HepG2 (cell line): ENCODE data around the gene HSPA1L. TPM values are rescaled to one million over a fixed set of nuclear protein-coding genes. Genes with fewer than 3 reads are reported as not detected.

ENCODE experiments used
- ATF4 ChIP-seq, 2 experiments: fragments of 450-650 bp in 1 of 2; sonication (generic) in 1 of 2; formaldehyde crosslinking; IDR thresholded peaks; 2 replicates each; pipeline versions ENCODE4 v1.5.0 to v1.8.0; 2020 to 2022; ENCODE audit warnings: mild to moderate bottlenecking in 1 of 2, missing genetic modification reagents in 1 of 2
- ATF6 ChIP-seq: sonication (generic); formaldehyde crosslinking; conservative IDR thresholded peaks from 2 replicates; pipeline ENCODE4 v1.4.0; 2020; ENCODE audit warnings: missing genetic modification reagents
- DPF2 ChIP-seq: sonication (generic); formaldehyde crosslinking; IDR thresholded peaks from 2 replicates; pipeline ENCODE4 v1.4.0; 2020; ENCODE audit warnings: mild to moderate bottlenecking, low read depth, missing genetic modification reagents, borderline replicate concordance
- HMG20A ChIP-seq: IDR thresholded peaks from 2 replicates; pipeline ENCODE4 v1.6.1; 2016; ENCODE audit warnings: borderline replicate concordance
- KLF16 ChIP-seq, 2 experiments: sonication (generic) in 1 of 2; formaldehyde crosslinking in 1 of 2; IDR thresholded peaks; 2 replicates each; pipeline versions ENCODE4 v1.6.1 to v1.8.0; 2016 to 2023; ENCODE audit warnings: missing genetic modification reagents in 2 of 2, missing compliant biosample characterization in 1 of 2
- NR2F2 ChIP-seq: IDR thresholded peaks from 2 replicates; pipeline ENCODE4 v1.6.1; 2012; ENCODE audit warnings: low read depth, inconsistent platforms, borderline replicate concordance
- NR2F6 ChIP-seq, 2 experiments: IDR thresholded peaks; 2 replicates each; pipeline ENCODE4 v1.6.1; 2016; ENCODE audit warnings: antibody characterized with exemption in 1 of 2, mild to moderate bottlenecking in 1 of 2
- PBX2 ChIP-seq: IDR thresholded peaks from 2 replicates; pipeline ENCODE4 v1.6.1; 2016; ENCODE audit warnings: control low read depth
- PHF20 ChIP-seq: sonication (generic); formaldehyde crosslinking; IDR thresholded peaks from 2 replicates; pipeline ENCODE4 v1.5.0; 2020; ENCODE audit warnings: mild to moderate bottlenecking, missing genetic modification reagents
- TEAD2 ChIP-seq: sonication (generic); formaldehyde crosslinking; IDR thresholded peaks from 2 replicates; pipeline ENCODE4 v1.9.0; 2021; ENCODE audit warnings: missing genetic modification reagents
- ZBTB7A ChIP-seq: sonication (generic); formaldehyde crosslinking; IDR thresholded peaks from 2 replicates; pipeline ENCODE4 v1.8.0; 2022; ENCODE audit warnings: mild to moderate bottlenecking, missing genetic modification reagents
- ZNF280B ChIP-seq: sonication (generic); formaldehyde crosslinking; IDR thresholded peaks from 2 replicates; pipeline ENCODE4 v1.5.0; 2020; ENCODE audit warnings: missing genetic modification reagents, mild to moderate bottlenecking, borderline replicate concordance
- ZNF414 ChIP-seq: sonication (generic); formaldehyde crosslinking; IDR thresholded peaks from 2 replicates; pipeline ENCODE4 v1.5.0; 2020; ENCODE audit warnings: missing genetic modification reagents
- ZNF451 ChIP-seq: sonication (generic); formaldehyde crosslinking; IDR thresholded peaks from 2 replicates; pipeline ENCODE4 v1.5.0; 2020; ENCODE audit warnings: mild to moderate bottlenecking, missing genetic modification reagents
- ZNF598 ChIP-seq: sonication (generic); formaldehyde crosslinking; IDR thresholded peaks from 2 replicates; pipeline ENCODE4 v1.5.1; 2020; ENCODE audit warnings: mild to moderate bottlenecking, missing genetic modification reagents, borderline replicate concordance
- ZNF766 ChIP-seq: sonication (generic); formaldehyde crosslinking; IDR thresholded peaks from 2 replicates; pipeline ENCODE4 v1.5.0; 2020; ENCODE audit warnings: missing genetic modification reagents, borderline replicate concordance
- ZNF883 ChIP-seq: sonication (generic); formaldehyde crosslinking; IDR thresholded peaks from 2 replicates; pipeline ENCODE4 v1.5.1; 2020; ENCODE audit warnings: mild to moderate bottlenecking, missing genetic modification reagents; ENCODE audit errors: not compliant biosample characterization
- polyA plus RNA-seq, 8 experiments: library from polyadenylated mRNA; depleted of rRNA in 3 of 8; stranded (reverse) in 7 of 8; unstranded in 1 of 8; fragments of >200 nt; fragmentation: Illumina TruSeq in 4 of 8; extraction: Trizol in 4 of 8; gene quantifications; 2 replicates each; pipeline versions ENCODE4 v1.2.1 to v1.2.3, GENCODE V29; 2011 to 2016; ENCODE audit warnings: low read depth in 4 of 8, missing spikeins in 1 of 8, mixed read lengths in 1 of 8; ENCODE audit not compliant: insufficient read depth in 1 of 8
- total RNA-seq, 5 experiments: library from RNA; depleted of rRNA; stranded (reverse); fragments of >200 nt; fragmentation: Illumina TruSeq; extraction: Trizol; gene quantifications; 2 replicates each; pipeline ENCODE4 v1.2.3, GENCODE V29; 2016; ENCODE audit warnings: low read depth in 1 of 5
- TF ChIP-seq, protein P1 (sequence below): IDR thresholded peaks from 2 replicates; pipeline ENCODE4 v1.6.1; 2012; ENCODE audit warnings: inconsistent platforms
- TF ChIP-seq, protein P2 (sequence below): sonication (generic); formaldehyde crosslinking; IDR thresholded peaks from 2 replicates; pipeline ENCODE4 v1.4.0; 2020; ENCODE audit warnings: mild to moderate bottlenecking, low read depth, missing genetic modification reagents
- TF ChIP-seq, protein P3 (sequence below): sonication (generic); formaldehyde crosslinking; IDR thresholded peaks from 2 replicates; pipeline ENCODE4 v1.8.1; 2023; ENCODE audit warnings: missing genetic modification reagents, mild to moderate bottlenecking, borderline replicate concordance

The HSPA1L gene
- total and polyA plus RNA-seq, 2 of the 13 experiments (the other 11 are each of a cell fraction or from before 2014, with no cell fraction given) = 0.55 to 1.0 TPM

- peak; percentile 37; the same call in 1 of the 2 replicates for TF ChIP-seq ZNF280B (CRISPR knock-in tag)
- TF ChIP-seq, protein P1, sequence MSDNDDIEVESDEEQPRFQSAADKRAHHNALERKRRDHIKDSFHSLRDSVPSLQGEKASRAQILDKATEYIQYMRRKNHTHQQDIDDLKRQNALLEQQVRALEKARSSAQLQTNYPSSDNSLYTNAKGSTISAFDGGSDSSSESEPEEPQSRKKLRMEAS = peak; percentile 91
- TF ChIP-seq, protein P2, sequence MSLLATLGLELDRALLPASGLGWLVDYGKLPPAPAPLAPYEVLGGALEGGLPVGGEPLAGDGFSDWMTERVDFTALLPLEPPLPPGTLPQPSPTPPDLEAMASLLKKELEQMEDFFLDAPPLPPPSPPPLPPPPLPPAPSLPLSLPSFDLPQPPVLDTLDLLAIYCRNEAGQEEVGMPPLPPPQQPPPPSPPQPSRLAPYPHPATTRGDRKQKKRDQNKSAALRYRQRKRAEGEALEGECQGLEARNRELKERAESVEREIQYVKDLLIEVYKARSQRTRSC (CRISPR knock-in tag) = no peak
- TF ChIP-seq ZBTB7A (CRISPR knock-in tag) = peak; percentile 81; the same call in 1 of the 2 replicates
- peak; percentile 94 for TF ChIP-seq ZNF883 (CRISPR knock-in tag)
- no peak for TF ChIP-seq TEAD2 (CRISPR knock-in tag)
- peak; percentile 48; the same call in 1 of the 2 replicates for TF ChIP-seq ZNF766
- no peak for TF ChIP-seq NR2F2
- TF ChIP-seq ATF4 (CRISPR knock-in tag; IDR thresholded peaks at IDR 0.05) = peak in 1 of 2 experiments; percentile 18; a peak in 1 of 4 replicates
- no peak for TF ChIP-seq ZNF414 (CRISPR knock-in tag)
- TF ChIP-seq NR2F6 (IDR thresholded peaks at IDR 0.05) = no peak
- TF ChIP-seq NR2F6 (CRISPR knock-in tag; IDR thresholded peaks at IDR 0.05) = no peak
- peak; percentile 37; the same call in 1 of the 2 replicates for TF ChIP-seq ZNF451
- TF ChIP-seq PHF20 (CRISPR knock-in tag) = no peak
- no peak; the same call in 1 of the 2 replicates for TF ChIP-seq ATF6 (CRISPR knock-in tag)
- no peak for TF ChIP-seq PBX2 (CRISPR knock-in tag)
- TF ChIP-seq DPF2 (CRISPR knock-in tag) = no peak
- no peak for TF ChIP-seq HMG20A
- peak in 1 of 2 experiments; percentile 33; a peak in 1 of 4 replicates for TF ChIP-seq KLF16 (CRISPR knock-in tag; IDR thresholded peaks at IDR 0.05)
- TF ChIP-seq, protein P3, sequence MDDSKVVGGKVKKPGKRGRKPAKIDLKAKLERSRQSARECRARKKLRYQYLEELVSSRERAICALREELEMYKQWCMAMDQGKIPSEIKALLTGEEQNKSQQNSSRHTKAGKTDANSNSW = peak; percentile 75; the same call in 1 of the 2 replicates
- 0 out of 2 replicates have a peak, but pooled peaks have one; percentile 94 for TF ChIP-seq ZNF598 (CRISPR knock-in tag)
These were observed 48.9 kb downstream of the HSPA1L start (continued) for GRCh38 chr6:31765910-31766794.
